ENCODE data around the gene DNASE2B.

GRCh38 chr1:84436876-84437655, 38.8 kb downstream of the DNASE2B start:
- TF ChIP-seq SUZ12 (IDR thresholded peaks at IDR 0.05; ENCODE audit: extremely low read depth, insufficient read depth, insufficient read length) = no peak
- no peak for TF ChIP-seq YY1 (IDR thresholded peaks at IDR 0.05; ENCODE audit: insufficient read depth, insufficient read length)
- TF ChIP-seq ZNF274 (IDR thresholded peaks at IDR 0.05; ENCODE audit: low read depth, low read length) = no peak

All from NT2/D1 (cell line).